Large intestine (tissue), 3 donors: ENCODE results near the gene GPR3. TPM values are rescaled to one million over a fixed set of nuclear protein-coding genes. Genes with fewer than 3 reads are reported as not detected.

Experiments used
- DNase-seq, 2 donors: peaks; one replicate each; pipeline versions ENCODE4 v3.0.0 to v3.0.0-alpha.2; 2013
- H3K27ac ChIP-seq: one replicate; pipeline ENCODE4 v1.5.1; 2013; ENCODE audit warnings: low read length
- H3K27me3 ChIP-seq: 2 replicates; pipeline ENCODE4 v1.6.1; 2013; ENCODE audit warnings: low read length; ENCODE audit not compliant: control insufficient read depth, insufficient read depth
- H3K36me3 ChIP-seq: 2 replicates; pipeline ENCODE4 v1.6.1; 2013; ENCODE audit warnings: low read length; ENCODE audit not compliant: control insufficient read depth, insufficient read depth
- H3K4me1 ChIP-seq: one replicate; pipeline ENCODE4 v1.6.1; 2013; ENCODE audit warnings: low read length; ENCODE audit not compliant: control insufficient read depth, insufficient read depth
- H3K4me3 ChIP-seq: one replicate; pipeline ENCODE4 v1.5.1; 2013; ENCODE audit warnings: low read length
- H3K9me3 ChIP-seq: one replicate; pipeline ENCODE4 v1.6.1; 2013; ENCODE audit warnings: mild to moderate bottlenecking, low read depth, low read length, moderate library complexity; ENCODE audit not compliant: control insufficient read depth
- WGBS: methylation state at CpG from one replicate; pipeline ENCODE4 v1.1.5; 2013; ENCODE audit warnings: low lambda C conversion rate; ENCODE audit not compliant: insufficient coverage; 5-methylcytosine and 5-hydroxymethylcytosine counted together
- polyA plus RNA-seq: library from polyadenylated mRNA; unstranded; fragments of 120-200 nt; gene quantifications from one replicate; pipeline ENCODE4 v1.2.1, GENCODE V29; 2013

Gene GPR3
- polyA plus RNA-seq, 1 donor, result 0.27 TPM

- Histone ChIP-seq H3K4me3 (peak within 1 kb of the TSS; percentile 67), H3K36me3 (peaks cover 5% of the 10 kb centered on the region), H3K27me3 (no peaks in the 10 kb centered on the region), H3K9me3 (no peaks in the 10 kb centered on the region), H3K27ac (peak within 1 kb of the TSS; percentile 90), H3K4me1 (peaks cover 21% of the 10 kb centered on the region)
- no CpG with 5 or more reads among the region's 67 CpGs for WGBS
- DNase-seq, result peak; percentile 67 to 83
Measured at GRCh38 chr1:27366411-27367159, 25.8 kb upstream of the GPR3 start, which contains the start of gene MAP3K6. Gene MAP3K6, minus strand, starts transcription at chr1:27366961. Its CDS starts 364 bp downstream, at chr1:27366597.

DNA sequence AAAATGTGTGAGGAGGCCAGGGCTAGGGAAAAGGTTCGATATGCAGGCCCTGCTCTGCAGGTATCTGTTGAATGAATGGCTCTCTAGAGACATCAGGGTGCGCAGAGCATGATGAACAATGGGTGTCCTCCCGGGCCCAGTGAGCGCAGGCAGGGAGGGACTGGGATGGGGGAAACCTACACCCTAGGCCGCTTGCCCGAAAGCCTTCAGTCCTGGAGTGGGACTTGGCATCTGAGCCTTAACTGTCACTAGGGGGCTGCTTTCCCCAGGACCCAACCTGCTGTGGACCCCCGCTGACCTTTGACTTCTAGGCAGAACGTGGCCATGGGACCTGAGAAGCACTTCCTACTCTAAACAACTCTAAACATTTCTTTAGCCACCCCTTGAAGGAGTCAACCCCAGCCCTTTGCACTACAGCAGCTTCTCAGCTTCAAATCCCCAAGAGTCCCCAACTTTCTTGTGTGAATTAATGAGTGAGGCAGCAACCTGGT, 25.2 kb upstream of the GPR3 start:
- no peaks in the 10 kb centered on the region for H3K9me3 ChIP-seq
- no peak for DNase-seq
- peak overlapping the region; percentile 67 for H3K4me3 ChIP-seq
- H3K27ac ChIP-seq, result peak overlapping the region; percentile 86
- no CpG with 5 or more reads among the region's 8 CpGs for WGBS
- peaks cover 5% of the 10 kb centered on the region for H3K36me3 ChIP-seq
- H3K27me3 ChIP-seq, result no peaks in the 10 kb centered on the region
- peaks cover 21% of the 10 kb centered on the region for H3K4me1 ChIP-seq

DNA sequence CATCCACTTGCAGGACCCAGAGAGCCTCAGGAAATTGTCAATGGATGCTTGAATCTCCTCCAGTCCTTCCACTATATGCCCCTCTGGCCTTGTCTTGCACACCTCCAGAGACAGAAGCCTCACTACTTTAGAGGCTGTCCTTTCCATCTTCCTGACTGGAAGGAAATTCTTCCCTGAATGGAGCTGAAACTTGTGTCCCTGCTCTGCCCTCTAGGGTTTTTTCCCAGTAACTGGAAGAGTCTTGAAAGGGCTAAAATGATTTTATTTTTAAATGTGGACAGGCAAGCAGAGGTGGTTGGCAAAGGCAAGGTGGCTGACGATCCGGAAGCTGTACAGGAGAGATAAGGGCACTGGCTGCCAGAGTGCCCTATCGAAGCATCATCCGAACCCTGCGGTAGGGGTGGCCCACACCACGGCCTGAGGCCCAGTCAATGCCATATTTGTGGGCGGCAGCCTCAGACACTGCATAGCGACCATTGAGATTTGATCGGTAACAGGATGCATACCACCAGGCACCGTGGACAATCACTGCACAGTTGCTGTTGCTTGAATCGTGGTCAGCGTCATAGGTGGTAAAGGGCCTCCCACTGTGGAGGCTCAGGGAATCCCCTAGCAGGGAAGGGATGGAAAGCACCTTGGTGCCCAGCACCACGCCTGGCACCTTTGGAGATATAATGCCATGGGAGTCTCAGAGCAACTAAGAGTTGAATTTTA, 23.4 kb upstream of the GPR3 start:
- WGBS, result no CpG with 5 or more reads among the region's 13 CpGs

GRCh38 chr1:27372022-27372807, 20.2 kb upstream of the GPR3 start:
- no CpG with 5 or more reads among the region's 19 CpGs for WGBS
- Histone ChIP-seq H3K36me3 (no peaks in the 10 kb centered on the region), H3K27ac (no peak overlapping the region), H3K27me3 (no peaks in the 10 kb centered on the region), H3K4me1 (peaks cover 2% of the 10 kb centered on the region), H3K4me3 (no peak overlapping the region), H3K9me3 (no peaks in the 10 kb centered on the region)
- no peak for DNase-seq

More for the DNA sequence above, 23.4 kb upstream of the GPR3 start:
- Histone ChIP-seq H3K4me1 (peaks cover 21% of the 10 kb centered on the region), H3K36me3 (no peaks in the 10 kb centered on the region), H3K9me3 (no peaks in the 10 kb centered on the region), H3K27ac (no peak overlapping the region), H3K27me3 (no peaks in the 10 kb centered on the region), H3K4me3 (no peak overlapping the region)
- DNase-seq, result no peak

DNA sequence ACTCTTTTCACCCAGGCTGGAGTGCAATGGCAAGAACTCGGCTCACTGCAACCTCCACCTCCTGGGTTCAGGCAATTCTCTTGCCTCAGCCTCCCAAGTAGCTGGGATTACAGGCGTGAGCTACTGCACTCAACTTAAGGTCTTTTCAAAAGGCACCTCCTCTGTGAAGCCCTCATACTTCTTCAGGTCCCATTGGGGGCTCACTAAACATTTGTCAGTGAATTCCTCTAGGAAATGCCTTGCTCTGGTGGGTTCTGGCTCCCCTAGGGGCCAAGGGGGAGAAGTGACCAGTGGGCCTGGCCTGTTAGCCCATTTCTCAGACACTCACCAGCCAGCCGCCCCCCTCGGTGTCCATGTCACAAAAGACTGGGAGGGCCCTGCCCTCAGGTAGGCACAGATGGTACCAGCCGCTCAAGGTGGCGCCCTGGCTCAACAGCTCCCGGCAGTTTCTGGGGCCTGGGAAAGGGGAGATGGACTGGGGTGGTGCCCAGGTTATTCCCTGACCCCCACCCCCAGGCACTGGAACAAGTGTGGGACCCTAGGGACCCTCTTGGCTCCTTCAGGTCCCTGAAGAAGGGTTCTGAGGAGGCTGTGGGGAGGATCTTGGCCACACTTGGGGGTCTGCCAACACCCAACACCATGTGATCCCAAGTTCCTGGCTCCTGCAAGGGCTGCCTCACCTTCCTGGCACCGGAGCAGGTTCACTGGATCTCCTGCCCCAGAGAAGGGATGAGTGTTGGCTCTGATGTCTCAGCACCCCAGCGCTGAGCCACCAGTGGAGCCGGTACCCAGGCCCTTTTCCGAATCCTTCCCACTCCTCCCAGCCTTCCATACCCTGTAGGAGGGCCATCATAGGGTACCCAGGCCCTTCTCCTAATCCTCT, 19.4 kb upstream of the GPR3 start:
- WGBS, result no CpG with 5 or more reads among the region's 11 CpGs
- no peak for DNase-seq

DNA sequence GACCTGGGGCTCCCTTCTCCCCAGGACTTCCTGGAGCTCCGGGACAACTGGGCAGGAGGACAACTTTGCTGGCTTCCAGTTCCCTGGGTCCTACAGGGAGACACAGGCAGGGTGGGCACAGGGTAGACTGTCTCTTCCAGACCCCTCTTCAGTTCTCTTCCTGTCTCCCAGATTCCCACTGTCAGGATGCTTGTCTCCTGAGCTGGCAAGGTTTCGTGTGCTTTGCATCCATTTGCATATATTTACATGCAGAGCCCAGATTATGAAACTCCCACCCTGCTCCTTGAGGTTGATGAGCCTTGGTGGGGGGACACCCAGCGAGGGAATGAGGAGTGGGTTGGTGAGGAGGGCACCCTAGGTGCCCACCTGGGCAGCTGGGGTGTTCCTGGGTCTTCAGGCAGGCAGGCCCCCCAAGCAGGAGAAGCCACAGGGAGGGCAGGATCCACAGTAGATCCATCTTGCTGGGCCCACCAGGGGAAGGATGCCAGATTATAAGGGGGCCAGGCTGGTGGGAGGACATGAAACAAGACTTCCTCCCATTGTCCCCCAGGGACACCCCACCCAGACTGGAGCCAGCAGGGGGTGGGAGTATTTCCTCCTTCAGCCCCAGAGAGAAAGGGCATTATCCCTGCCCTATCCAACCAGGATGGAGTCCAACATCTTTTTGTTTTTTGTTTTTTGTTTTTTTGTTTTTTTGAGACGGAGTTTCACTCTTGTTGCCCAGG, 17.9 kb upstream of the GPR3 start, which contains the start of gene FCN3:
Gene FCN3 (minus strand): TSS at position 463 of the 725 bp plus-strand sequence. CDS start 6 bp downstream, at position 457.
- no peak for DNase-seq
- Histone ChIP-seq H3K27me3 (no peaks in the 10 kb centered on the region), H3K4me3 (no peak within 1 kb of the TSS), H3K4me1 (no peaks in the 10 kb centered on the region), H3K9me3 (no peaks in the 10 kb centered on the region), H3K36me3 (no peaks in the 10 kb centered on the region), H3K27ac (no peak within 1 kb of the TSS)
- no CpG with 5 or more reads among the region's 4 CpGs for WGBS

More for the DNA sequence above, 19.4 kb upstream of the GPR3 start:
- H3K4me3 ChIP-seq, result no peak overlapping the region
- H3K4me1 ChIP-seq, result no peaks in the 10 kb centered on the region
- H3K36me3 ChIP-seq, result no peaks in the 10 kb centered on the region
- H3K27me3 ChIP-seq, result no peaks in the 10 kb centered on the region
- no peaks in the 10 kb centered on the region for H3K9me3 ChIP-seq
- H3K27ac ChIP-seq, result no peak overlapping the region

DNA sequence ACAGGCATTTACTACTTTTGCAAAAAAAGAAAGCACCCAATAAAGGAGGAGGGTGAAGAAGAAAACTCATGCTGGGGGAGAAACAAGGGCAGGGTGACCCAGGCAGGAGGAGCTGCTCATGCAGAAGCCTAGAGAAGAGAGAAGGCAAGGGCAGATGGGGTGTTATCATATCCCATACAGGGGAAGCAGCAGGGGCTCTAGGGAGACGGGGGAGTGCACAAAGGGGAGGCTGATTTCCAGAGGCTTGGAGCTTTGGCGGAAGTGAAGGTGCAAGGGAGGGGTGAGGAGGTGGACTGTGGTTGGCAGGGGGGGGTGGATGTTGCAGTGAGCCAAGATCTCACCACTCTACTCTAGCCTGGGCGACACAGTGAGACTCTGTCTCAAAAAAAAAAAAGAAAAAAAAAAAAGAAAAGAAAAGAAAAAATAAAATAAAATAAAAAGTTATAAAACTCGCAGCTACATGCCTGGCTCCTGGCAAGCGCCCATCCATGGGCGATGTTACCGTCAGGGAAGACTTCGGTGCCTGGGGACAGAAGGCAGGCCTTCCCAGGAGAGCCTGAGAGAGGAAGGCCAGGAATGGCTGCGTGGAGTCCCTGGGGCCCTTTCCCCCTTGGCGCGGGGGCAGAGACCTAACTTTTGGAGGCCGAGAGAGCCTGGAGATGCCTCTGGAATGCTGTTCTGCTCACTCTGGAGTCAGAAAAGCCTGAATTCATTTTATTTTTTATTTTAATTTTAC, 14.5 kb upstream of the GPR3 start:
- no peak for DNase-seq
- Histone ChIP-seq H3K4me1 (peaks cover 3% of the 10 kb centered on the region), H3K27me3 (peaks cover 6% of the 10 kb centered on the region), H3K9me3 (no peaks in the 10 kb centered on the region), H3K36me3 (no peaks in the 10 kb centered on the region), H3K27ac (no peak overlapping the region), H3K4me3 (no peak overlapping the region)
- 100% methylated on average over 2 of the region's 12 CpGs for WGBS

DNA sequence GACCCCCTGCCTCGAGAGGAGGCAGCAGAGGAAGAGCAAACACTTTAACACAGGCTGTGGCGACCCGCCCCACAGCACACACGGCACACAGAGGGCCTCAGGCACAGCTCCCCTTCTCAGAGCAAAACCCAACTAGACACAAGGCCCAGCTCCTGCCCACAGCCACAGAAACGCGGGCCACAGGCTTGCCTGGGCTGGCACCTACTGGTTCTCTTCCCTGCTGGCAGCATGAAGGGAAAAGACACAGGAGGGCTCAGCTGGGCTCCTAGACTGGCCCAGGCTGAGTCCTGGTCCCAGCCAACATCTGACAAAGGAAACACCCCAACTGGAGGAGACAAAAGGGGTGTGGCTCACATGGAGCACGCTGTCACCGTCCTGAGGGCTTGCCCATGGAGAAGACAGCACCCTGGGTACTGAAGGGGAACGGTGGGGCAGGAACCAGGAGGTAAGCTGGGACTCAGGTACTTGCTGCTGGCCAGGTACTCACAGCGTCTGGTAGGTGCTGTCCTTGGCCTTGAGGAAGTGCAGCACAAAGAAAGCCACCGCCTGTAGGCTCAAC, 12.8 kb upstream of the GPR3 start:
- no peaks in the 10 kb centered on the region for H3K9me3 ChIP-seq
- no peak overlapping the region for H3K4me3 ChIP-seq
- H3K27me3 ChIP-seq, result peaks cover 6% of the 10 kb centered on the region
- no peak for DNase-seq
- WGBS, result no CpG with 5 or more reads among the region's 11 CpGs
- H3K36me3 ChIP-seq, result no peaks in the 10 kb centered on the region
- no peak overlapping the region for H3K27ac ChIP-seq
- H3K4me1 ChIP-seq, result peaks cover 7% of the 10 kb centered on the region
